GM08714 (cell line): Measurements from ENCODE around the gene AGAP3.

Source experiments
- H3K4me3 ChIP-seq: fragments of 200-500 bp; sonication (Bioruptor generic); 2 replicates; pipeline ENCODE4 v1.5.1; 2014; ENCODE audit warnings: mild to moderate bottlenecking, low read length, inconsistent platforms
- ZNF274 ChIP-seq: IDR thresholded peaks from 2 replicates; pipeline ENCODE4 v1.6.1; 2012; ENCODE audit warnings: mild to moderate bottlenecking, low read depth, low read length

AGAP3 gene

DNA sequence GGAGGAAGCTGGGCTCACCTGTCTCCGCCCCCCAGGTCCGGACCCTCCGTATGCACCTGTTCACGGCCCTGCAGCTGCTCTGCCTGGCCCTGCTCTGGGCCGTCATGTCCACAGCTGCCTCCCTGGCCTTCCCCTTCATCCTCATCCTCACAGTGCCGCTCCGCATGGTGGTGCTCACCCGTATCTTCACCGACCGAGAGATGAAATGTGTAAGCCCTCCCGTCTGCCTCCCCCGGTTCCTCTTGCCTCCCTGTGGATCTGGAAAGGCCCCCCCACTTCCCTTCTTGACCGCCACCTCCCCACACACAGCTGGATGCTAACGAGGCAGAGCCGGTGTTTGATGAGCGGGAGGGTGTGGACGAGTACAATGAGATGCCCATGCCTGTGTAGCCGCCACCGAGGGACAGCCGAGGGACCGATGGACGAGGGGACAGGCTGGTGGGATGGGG is 10.3 kb upstream of the AGAP3 start:
- no peak for TF ChIP-seq ZNF274
- H3K4me3 ChIP-seq, result no peak overlapping the region

DNA sequence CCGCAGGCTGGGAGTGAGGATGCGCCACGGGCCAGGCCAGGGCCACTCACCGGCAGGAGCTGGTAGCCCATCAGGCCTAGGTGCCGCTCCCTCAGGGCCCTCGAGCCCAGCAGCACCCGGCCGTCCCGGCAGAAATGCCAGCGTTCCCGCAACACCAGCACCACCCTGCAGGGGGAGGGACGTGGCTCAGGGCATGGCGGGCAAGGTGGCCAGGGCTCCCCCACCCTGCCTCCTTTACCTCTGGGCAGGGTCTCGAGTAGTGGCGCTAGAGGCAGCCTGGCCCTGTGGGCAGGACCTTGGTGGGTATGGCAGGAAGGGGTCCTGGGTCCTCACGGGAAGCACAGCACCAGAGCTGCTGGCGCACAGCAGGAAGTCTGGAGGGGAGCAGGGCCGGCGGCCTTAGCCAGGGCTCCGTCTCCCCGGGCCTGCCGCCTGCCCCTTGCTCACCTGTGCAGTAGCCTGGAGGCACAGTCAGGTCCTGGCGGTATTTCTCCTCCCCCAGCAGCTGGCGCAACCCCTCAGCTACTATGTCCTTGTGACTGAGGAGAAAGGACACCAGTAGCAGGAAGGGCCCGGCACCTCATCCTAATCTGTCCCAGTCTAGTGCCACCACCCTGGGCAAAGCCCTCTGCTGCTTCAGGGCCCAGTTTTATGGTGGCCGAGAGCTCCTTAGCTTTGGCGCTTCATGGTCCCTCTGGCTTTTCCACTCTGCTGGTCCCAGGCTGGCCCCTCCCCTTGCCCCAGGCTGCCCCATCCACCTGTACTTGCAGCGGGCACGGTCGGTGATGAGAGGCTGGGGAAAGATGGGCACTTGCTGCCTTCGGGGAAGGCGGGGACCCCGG is 9.2 kb upstream of the AGAP3 start:
- H3K4me3 ChIP-seq, result no peak overlapping the region
- TF ChIP-seq ZNF274, result no peak

DNA sequence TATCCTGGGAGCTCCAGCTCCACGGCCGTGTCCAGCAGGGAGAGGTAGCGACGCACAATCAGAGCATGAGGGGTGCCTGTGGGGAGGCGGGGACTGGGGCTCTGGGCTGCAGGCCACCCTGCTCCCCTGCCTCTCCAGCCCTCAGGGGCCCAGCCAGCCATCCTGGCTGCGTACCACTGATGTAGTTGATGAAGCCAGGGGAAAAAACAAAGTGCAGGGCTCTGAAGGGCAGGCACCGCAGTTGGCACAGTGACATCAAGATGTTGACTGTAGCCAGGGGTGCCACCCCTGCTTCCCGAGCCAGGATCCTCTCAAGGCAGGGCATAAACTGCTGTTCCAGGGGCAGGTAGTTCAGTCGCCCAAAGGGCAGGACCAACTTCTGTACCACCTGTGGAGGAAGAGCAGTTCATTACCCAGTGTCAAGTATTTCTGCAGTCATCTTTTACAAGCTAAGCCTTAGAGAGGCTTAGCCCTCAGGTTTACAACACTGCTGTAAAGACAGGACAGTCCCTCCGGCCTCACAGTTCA is 8.5 kb upstream of the AGAP3 start:
- no peak overlapping the region for H3K4me3 ChIP-seq
- TF ChIP-seq ZNF274, result no peak

DNA sequence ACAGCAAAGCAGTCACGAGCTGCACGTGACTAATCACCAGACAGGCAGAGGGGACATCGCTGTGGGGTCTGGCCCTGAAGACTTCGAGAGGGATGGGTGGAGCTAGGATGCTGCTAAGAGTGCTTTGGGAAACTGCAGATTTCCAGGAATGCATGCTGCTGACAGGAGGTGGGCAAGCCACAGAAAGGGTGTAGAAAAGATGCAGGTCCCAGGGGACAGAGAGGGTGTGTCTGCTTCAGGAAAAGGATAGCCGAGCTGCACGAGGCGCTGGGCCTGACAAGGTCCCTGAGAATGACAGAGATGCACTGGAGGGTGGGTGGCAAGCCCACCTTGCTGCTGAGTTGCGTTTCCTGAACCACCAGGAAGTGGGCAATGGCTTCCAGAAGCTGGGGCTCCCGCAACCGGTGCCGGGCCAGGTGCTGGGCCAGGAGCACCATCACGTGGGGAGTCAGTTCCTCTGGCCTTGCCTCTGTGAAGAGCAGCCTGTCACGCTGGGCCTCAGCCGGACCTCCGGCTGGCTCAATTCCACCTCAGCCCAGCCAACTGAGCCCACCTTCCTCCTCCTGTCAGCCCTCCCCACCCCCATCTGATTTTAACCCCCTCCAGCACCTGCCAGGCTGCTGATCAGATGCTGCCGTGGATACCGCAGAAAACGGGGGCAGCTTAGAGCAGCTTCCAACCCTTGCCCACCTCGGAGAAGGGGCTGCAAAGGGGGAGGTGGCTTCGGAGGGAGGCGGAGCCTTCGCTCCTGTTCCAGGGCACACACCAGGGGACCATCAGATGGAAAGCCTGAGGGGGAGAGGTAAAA is 7.8 kb upstream of the AGAP3 start:
- H3K4me3 ChIP-seq, result no peak overlapping the region
- TF ChIP-seq ZNF274, result no peak

DNA sequence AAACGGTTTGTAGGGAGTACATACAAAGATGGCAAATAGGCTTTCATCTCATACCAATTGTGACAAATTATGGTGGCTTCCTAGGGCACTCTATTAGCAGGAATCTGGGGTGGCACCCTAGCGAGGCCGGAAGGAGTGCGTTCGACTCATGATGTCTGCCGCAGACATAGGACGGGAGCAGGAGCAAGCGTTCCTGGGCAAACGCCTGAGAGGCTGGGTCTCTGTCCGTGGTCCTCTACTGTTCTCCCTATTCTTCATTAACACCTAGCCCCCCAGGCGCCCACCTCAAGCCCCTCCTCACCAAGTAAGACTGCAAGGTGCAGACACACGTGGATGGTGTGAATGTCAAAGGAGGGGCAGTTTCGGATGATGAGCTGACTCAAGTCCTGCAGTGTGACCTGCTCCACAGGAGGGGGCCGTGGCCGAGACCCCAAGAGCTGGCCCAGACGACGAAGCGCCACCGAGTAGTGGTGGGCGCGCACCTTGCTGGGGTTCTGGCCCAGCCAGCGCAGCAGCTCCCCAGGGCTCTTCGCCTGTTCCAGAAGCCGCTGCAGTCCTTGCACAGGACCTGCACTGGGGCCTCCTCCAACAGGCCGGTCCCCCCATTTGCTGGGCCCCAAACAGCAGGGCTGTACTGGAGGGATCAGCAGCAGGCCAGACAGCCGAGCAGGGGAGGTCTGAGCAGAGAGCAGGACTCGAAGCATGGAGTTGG is 6.9 kb upstream of the AGAP3 start:
- H3K4me3 ChIP-seq, result peak overlapping the region; percentile 69
- TF ChIP-seq ZNF274, result no peak

DNA sequence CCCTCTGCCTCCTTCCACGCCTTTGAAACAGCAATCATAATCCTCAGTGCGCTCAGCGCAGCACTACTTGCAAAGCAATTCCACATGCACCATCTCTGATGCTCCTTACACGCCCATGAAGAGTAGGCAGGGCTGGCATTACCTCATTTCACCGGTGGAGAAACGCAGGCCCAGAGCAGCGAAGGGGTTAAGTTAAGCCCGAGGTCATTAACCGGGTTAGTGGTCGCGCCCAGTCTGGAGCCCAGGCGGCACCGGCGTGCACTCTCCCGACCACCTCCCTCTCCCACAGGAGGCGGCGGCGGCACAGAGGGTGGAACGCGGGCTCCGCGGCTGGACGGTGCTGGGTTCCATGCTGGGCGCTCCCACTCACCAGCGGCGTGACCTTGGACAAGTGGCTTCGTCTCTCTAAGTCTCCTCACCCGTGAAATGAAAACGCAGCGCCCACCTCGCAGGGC is 6.2 kb upstream of the AGAP3 start:
- no peak for TF ChIP-seq ZNF274

DNA sequence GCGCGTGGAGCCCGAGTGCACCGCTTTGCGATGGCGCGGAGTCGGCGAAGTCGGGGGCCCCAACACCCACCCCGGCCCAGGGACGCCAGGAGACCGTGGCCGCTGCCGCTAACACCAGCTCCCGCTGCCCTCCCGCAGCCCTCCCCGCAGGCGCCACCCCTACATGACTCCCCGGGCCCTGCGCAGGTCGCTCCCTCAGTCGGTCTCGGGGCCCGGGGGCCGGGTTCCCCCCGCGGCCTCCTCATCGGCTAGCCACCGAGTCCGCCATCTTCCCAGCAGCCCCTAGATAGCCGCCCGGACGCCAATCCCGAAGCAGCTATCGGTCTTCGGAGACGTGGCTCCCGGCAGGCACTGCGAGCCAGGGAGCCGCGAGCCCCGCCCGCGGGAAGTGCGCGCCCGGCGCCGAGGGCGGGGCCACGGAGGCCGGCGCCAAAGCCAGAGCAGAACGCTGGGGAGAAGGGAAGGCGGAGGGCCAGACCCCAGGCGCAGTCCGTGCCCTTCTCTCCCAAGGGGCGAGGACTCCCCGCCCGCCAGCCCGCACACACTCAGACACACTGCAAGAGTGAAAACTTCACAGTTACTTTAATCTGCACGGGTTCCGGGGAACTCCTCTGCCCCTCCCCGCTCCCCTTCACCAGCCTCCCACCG is 5.6 kb upstream of the AGAP3 start, which contains the start of gene FASTK:
Gene FASTK, minus strand, starts transcription at position 288 of the 648 bp plus-strand sequence. Its CDS starts 43 bp downstream, at position 245.
- TF ChIP-seq ZNF274, result no peak
- H3K4me3 ChIP-seq, result peak within 1 kb of the TSS; percentile 69

More for the DNA sequence above, 6.2 kb upstream of the AGAP3 start:
- peak overlapping the region; percentile 69 for H3K4me3 ChIP-seq

DNA sequence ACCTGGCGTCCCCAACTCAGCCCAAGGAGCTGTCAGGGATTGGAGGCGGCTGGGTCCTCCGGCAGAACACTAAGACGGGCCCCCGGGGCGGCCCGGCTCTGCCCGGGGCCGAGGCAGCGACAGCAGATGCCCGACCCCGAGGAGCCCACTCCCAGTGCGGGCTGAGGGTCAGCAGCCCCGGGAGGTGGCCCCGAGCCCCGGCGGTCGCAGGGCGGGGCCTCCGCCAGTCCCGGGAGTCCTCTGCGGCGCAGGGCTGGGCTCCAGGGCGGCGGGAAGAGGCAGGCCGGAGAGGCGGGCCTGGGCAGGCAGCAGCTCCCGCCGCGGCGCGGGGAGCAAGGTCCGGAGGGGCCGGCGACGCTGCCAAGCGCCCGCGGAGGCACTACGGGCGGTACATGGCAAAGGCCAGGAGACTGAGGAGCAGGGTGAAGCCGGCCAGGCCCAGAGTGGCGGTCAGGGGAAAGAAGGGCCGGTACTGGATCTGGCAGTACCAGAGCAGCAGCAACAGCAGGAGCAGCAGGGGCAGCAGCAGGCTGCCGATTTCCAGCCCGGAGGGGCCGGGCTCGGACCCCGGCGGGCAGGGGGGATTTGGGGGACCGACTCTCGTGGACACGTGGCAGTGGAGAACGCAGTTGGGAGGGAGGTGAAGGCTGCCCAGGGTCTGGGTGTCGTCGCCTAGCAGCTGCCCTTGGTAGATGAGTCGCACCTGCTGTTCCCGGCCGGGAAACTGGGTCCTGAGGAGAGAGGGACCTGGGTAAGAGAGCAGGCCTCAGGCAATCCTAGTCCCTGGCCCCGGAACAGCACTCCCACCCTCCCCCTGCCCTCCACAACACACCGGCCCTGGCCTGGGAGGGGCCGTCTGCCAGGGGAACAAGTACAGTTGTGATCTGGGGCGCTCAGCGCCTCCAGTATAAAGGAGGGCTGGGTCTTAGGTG is 4.8 kb upstream of the AGAP3 start:
- peak overlapping the region; percentile 29; the same call in 1 of the 2 replicates for H3K4me3 ChIP-seq
- TF ChIP-seq ZNF274, result no peak

DNA sequence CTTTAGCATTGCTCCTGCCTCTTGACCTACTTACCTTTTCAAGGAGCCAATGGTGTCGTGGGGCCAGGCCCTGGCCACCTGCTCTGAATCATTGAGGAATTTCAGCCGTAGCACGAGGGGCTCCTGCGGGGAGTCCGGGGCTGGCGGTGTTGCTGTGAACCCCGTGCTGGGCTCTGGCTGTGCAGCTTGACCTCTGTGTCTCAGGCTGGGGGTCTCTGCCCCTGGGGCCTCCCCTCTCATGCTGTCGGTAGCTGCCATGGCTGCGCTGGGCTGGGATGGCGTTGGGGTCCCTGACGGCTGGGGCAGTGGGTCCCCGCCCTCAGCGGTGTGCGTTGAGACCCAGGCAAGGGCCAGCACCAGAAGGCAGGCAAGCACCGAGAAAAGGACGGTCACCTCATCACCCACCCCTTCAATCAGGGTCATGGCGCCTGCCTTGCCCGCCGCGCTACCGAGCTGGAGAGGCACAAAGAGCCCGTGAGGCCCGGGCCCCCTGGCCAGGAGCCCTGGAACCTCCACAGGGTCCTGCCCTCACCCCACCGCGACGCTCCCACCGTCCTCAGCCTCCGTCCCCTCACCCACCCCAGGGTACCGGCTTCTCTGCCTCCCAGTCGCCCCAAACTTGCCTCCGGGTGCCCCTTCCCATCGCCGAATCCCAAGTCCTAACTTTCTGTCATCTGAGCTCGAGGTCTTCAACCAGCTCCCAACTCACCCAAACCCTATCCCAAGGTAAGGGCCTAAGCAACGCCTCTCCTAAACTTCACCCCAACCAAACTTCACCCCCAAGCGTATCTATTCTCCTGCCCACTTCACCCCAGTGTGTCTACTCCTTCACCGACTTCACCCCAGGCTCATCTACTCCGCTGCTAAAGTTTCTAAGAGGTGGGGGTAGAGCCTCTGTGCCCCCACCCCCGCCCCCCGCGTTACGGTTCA is 3.9 kb upstream of the AGAP3 start:
- TF ChIP-seq ZNF274, result no peak
- peak overlapping the region; percentile 90 for H3K4me3 ChIP-seq

DNA sequence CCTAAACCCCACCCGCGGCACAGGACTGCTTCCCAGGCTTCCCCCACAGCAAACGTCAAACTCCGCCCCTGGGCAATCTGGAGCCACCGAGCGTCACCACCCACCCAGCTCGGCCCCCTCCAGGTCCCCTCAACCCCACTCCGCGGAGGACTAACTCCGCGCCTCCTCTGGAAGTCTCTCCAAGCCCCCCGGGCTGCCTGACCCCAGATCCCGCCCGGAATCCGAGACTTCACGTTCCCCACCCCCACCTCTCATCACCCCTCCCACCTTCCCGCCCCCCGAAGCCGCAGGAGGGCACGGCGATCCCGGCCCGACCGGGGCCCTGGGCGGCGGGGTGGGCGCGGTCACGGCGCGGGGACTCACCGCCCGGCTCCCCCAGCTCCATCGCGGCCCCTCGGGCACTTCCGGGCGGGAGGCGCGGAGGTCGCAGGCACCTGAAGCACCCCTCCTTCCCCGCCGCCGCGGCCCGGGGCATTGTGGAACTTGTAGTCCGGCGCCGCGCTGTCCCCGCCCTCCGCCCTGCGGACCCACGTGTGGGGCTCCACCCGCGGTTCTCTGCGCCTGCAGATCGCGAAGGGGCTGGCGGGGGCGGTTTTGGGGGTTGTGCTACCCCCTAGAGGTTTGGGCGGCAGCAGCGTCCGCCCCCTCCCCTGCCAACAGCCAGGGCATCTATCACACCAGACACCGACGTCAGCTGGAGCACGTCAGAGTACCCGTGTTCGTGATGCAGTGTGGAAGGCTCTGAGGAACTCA is 3.0 kb upstream of the AGAP3 start, which contains the start of gene TMUB1:
Gene TMUB1, minus strand, starts transcription at position 423 of the 753 bp plus-strand sequence. CDS start 930 bp downstream, outside the sequence.
- peak within 1 kb of the TSS; percentile 90 for H3K4me3 ChIP-seq
- no peak for TF ChIP-seq ZNF274

DNA sequence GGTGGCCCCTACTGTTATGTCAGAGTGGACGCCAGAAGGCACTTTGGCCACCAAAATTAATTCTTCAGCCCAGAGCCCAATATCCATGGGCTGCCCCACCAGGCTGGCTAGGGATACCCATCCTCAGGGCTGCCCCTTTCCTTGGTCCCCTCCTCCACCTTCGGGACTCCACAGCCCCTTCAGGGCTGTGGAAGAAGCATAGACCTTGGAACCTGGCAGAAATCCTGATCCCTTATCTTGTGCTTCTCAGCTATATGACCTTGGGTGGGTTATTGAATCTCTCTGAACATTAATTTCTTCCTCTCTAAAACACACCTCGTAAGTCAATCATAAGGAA is 2.5 kb upstream of the AGAP3 start:
- peak overlapping the region; percentile 90; the same call in 1 of the 2 replicates for H3K4me3 ChIP-seq
- TF ChIP-seq ZNF274, result no peak
